HG03159 (cell line): ENCODE results near the gene TUBA1B.
"Not testable (repeated sequence)": the region's sequence is repeated elsewhere in the genome, so short reads cannot be mapped to it uniquely, and the experiment has no call there.

Source experiments
- ATAC-seq: cut with Tn5 transposase; IDR thresholded peaks from one replicate; pipeline ENCODE4 v1.9.1; 2021; ENCODE audit warnings: mild to moderate bottlenecking, moderate library complexity; ENCODE audit not compliant: unreplicated experiment

The TUBA1B gene

GRCh38 chr12:49131051-49131893, at the start of gene TUBA1B:
TUBA1B (minus strand) TSS chr12:49131395; CDS start chr12:49131300, 95 bp downstream.
- ATAC-seq = peak; percentile 60

- no peak for ATAC-seq
Observed at GRCh38 chr12:49174218-49174617, 43.0 kb upstream of the TUBA1B start.

- ATAC-seq = no peak
Observed at GRCh38 chr12:49170924-49171323, 39.7 kb upstream of the TUBA1B start.

GRCh38 chr12:49165114-49165513, 33.9 kb upstream of the TUBA1B start:
- ATAC-seq = no peak

GRCh38 chr12:49161901-49162300, 30.7 kb upstream of the TUBA1B start:
- not testable (repeated sequence) for ATAC-seq

GRCh38 chr12:49161092-49161795, 30.0 kb upstream of the TUBA1B start:
- ATAC-seq = no peak

GRCh38 chr12:49160399-49160798, 29.2 kb upstream of the TUBA1B start:
- ATAC-seq = no peak

GRCh38 chr12:49154221-49154620, 23.0 kb upstream of the TUBA1B start:
- ATAC-seq = no peak

- ATAC-seq = no peak
Observed at GRCh38 chr12:49147384-49147783, 16.2 kb upstream of the TUBA1B start.

GRCh38 chr12:49146406-49146805, 15.2 kb upstream of the TUBA1B start:
- no peak for ATAC-seq

- no peak for ATAC-seq
Observed at GRCh38 chr12:49144384-49144783, 13.2 kb upstream of the TUBA1B start.

GRCh38 chr12:49138999-49139398, 7.8 kb upstream of the TUBA1B start:
- ATAC-seq = no peak

- ATAC-seq = no peak
Observed at GRCh38 chr12:49138587-49138986, 7.4 kb upstream of the TUBA1B start.

GRCh38 chr12:49137476-49137875, 6.3 kb upstream of the TUBA1B start:
- ATAC-seq = no peak

GRCh38 chr12:49136997-49137396, 5.8 kb upstream of the TUBA1B start:
- not testable (repeated sequence) for ATAC-seq

- ATAC-seq = no peak
Observed at GRCh38 chr12:49133590-49133989, 2.4 kb upstream of the TUBA1B start.

- no peak for ATAC-seq
Observed at GRCh38 chr12:49133014-49133413, 1.8 kb upstream of the TUBA1B start.

- no peak for ATAC-seq
Observed at GRCh38 chr12:49131894-49132461, 783 bp upstream of the TUBA1B start.

- ATAC-seq = peak; percentile 53
Observed at GRCh38 chr12:49130151-49131050, 794 bp downstream of the TUBA1B start.

GRCh38 chr12:49129332-49130150, 1.7 kb downstream of the TUBA1B start:
- ATAC-seq = no peak
